ENCODE data around the gene RBMS3.

The RBMS3 gene

DNA sequence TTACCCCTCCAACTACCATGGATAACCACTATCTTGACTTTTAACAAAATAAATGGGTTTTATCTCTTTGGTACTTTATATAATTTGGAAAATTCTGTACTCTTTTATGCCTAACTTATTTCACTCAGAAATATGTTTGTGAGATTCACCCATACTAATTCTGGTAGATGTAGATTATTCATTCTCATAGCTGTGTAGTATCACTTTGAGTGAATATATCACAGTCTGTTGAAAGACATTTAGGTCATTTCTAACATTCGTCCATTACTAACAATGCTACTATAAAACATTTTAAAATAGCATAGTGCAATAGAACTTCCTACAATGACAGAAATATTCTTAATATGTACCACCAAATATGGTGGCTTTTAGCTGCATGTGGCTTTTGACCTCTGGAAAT lies 542.4 kb downstream of the RBMS3 start:
- Histone ChIP-seq H4K8ac (ENCODE audit: low read depth, low read length) (no peak overlapping the region), H2AFZ (ENCODE audit: insufficient read depth, low read length, poor library complexity) (no peak overlapping the region), H3K4me2 (ENCODE audit: low read length) (no peak overlapping the region), H3K27ac (ENCODE audit: low read depth, low read length) (no peak overlapping the region), H3K4me1 (ENCODE audit: control insufficient read depth in 1 of 2, insufficient read depth in 2 of 2, low read length in 2 of 2) (no peaks in the 10 kb centered on the region), H3K9ac (ENCODE audit: low read length) (no peak overlapping the region), H3K79me2 (ENCODE audit: control insufficient read depth, insufficient read depth, low read length, poor library complexity) (no peaks in the 10 kb centered on the region), H4K12ac (ENCODE audit: low read depth, low read length) (no peak overlapping the region), H3K4me3 (ENCODE audit: low read depth, low read length) (no peak overlapping the region), H2BK12ac (ENCODE audit: low read length) (no peak overlapping the region), H3K4ac (ENCODE audit: low read depth, low read length) (no peak overlapping the region), H3K27me3 (ENCODE audit: insufficient read depth, low read length) (no peaks in the 10 kb centered on the region), H3K14ac (ENCODE audit: low read length) (no peak overlapping the region), H2AK5ac (ENCODE audit: low read length) (no peak overlapping the region), H2BK120ac (ENCODE audit: insufficient read depth, low read length, poor library complexity) (no peak overlapping the region), H3K36me3 (ENCODE audit: control insufficient read depth in 1 of 2, insufficient read depth in 2 of 2, low read length in 2 of 2) (no peaks in the 10 kb centered on the region), H3K23ac (ENCODE audit: low read length) (no peak overlapping the region), H3K79me1 (ENCODE audit: low read length) (no peaks in the 10 kb centered on the region), H4K91ac (ENCODE audit: low read depth, low read length) (no peak overlapping the region), H3K18ac (ENCODE audit: low read length) (no peak overlapping the region), H2BK5ac (ENCODE audit: low read depth, low read length, poor library complexity) (no peak overlapping the region), H3K9me3 (ENCODE audit: insufficient read depth, low read depth, low read length) (no peaks in the 10 kb centered on the region)
- no CpG with 5 or more reads among the region's 1 CpG for WGBS (ENCODE audit: extremely low coverage, insufficient coverage, insufficient read length)
- DNase-seq = no peak

DNA sequence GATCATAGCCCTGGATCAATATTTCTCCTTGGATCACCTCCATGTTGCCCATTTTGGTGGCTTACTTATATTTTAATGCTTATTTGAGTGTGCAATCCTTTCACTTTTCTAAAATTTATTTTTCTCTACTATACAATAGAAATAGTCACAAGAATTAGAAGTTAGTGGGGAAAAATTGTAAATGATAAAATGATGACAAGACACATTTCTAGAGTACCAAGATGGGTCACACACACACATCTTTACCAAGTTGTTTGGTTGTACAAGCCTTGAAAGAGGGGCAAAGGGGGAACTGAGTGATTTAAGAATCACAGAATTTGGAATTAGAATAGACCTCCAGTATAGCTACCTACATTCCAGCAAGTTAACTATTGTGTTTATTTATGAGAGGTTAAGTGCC lies 545.8 kb downstream of the RBMS3 start:
- H2AFZ ChIP-seq (ENCODE audit: insufficient read depth, low read length, poor library complexity) = no peak overlapping the region

DNA sequence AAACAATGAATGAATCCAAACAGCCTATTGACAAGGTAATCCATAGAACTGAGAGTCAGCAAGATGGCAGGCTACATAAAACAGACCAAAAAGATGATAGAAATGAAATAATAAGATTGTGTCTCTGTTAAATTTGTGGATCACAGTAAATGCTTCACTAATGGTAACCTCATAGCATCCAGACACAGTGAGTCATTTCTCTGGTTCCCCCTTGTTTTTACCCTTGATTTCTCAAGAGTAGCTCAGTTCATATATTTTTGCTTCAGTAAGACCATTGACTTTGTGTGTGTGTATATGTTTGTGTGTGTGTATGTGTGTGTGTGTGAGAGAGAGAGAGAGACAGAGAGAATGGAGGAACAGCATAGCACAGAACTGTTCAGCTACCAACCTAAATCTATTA lies 546.9 kb downstream of the RBMS3 start:
- Histone ChIP-seq H3K9me3 (ENCODE audit: insufficient read depth, low read depth, low read length) (no peaks in the 10 kb centered on the region), H3K23ac (ENCODE audit: low read length) (no peak overlapping the region), H4K91ac (ENCODE audit: low read depth, low read length) (no peak overlapping the region), H2BK120ac (ENCODE audit: insufficient read depth, low read length, poor library complexity) (no peak overlapping the region), H3K79me1 (ENCODE audit: low read length) (no peaks in the 10 kb centered on the region), H3K14ac (ENCODE audit: low read length) (no peak overlapping the region), H4K12ac (ENCODE audit: low read depth, low read length) (no peak overlapping the region), H3K4ac (ENCODE audit: low read depth, low read length) (no peak overlapping the region), H2BK5ac (ENCODE audit: low read depth, low read length, poor library complexity) (no peak overlapping the region), H2AK5ac (ENCODE audit: low read length) (no peak overlapping the region), H3K9ac (ENCODE audit: low read length) (no peak overlapping the region), H2BK12ac (ENCODE audit: low read length) (no peak overlapping the region), H4K8ac (ENCODE audit: low read depth, low read length) (no peak overlapping the region), H3K4me2 (ENCODE audit: low read length) (no peak overlapping the region), H3K27me3 (ENCODE audit: insufficient read depth, low read length) (no peaks in the 10 kb centered on the region), H3K27ac (ENCODE audit: low read depth, low read length) (no peak overlapping the region), H2AFZ (ENCODE audit: insufficient read depth, low read length, poor library complexity) (no peak overlapping the region), H3K4me3 (ENCODE audit: low read depth, low read length) (no peak overlapping the region), H3K18ac (ENCODE audit: low read length) (no peak overlapping the region), H3K36me3 (ENCODE audit: control insufficient read depth in 1 of 2, insufficient read depth in 2 of 2, low read length in 2 of 2) (no peaks in the 10 kb centered on the region), H3K79me2 (ENCODE audit: control insufficient read depth, insufficient read depth, low read length, poor library complexity) (no peaks in the 10 kb centered on the region), H3K4me1 (ENCODE audit: control insufficient read depth in 1 of 2, insufficient read depth in 2 of 2, low read length in 2 of 2) (no peaks in the 10 kb centered on the region)
- no peak for DNase-seq

More for the DNA sequence above, 545.8 kb downstream of the RBMS3 start:
- no peak overlapping the region for H2BK5ac ChIP-seq (ENCODE audit: low read depth, low read length, poor library complexity)
- H2BK120ac ChIP-seq (ENCODE audit: insufficient read depth, low read length, poor library complexity) = no peak overlapping the region
- no peak overlapping the region for H4K12ac ChIP-seq (ENCODE audit: low read depth, low read length)
- H3K4me2 ChIP-seq (ENCODE audit: low read length) = no peak overlapping the region
- H3K27ac ChIP-seq (ENCODE audit: low read depth, low read length) = no peak overlapping the region
- no peak overlapping the region for H2AK5ac ChIP-seq (ENCODE audit: low read length)
- no peak overlapping the region for H3K18ac ChIP-seq (ENCODE audit: low read length)
- no peak overlapping the region for H4K8ac ChIP-seq (ENCODE audit: low read depth, low read length)
- H3K9ac ChIP-seq (ENCODE audit: low read length) = no peak overlapping the region
- no peaks in the 10 kb centered on the region for H3K79me1 ChIP-seq (ENCODE audit: low read length)
- no peaks in the 10 kb centered on the region for H3K4me1 ChIP-seq (ENCODE audit: control insufficient read depth in 1 of 2, insufficient read depth in 2 of 2, low read length in 2 of 2)
- no peaks in the 10 kb centered on the region for H3K79me2 ChIP-seq (ENCODE audit: control insufficient read depth, insufficient read depth, low read length, poor library complexity)
- no peaks in the 10 kb centered on the region for H3K27me3 ChIP-seq (ENCODE audit: insufficient read depth, low read length)
- H2BK12ac ChIP-seq (ENCODE audit: low read length) = no peak overlapping the region
- H3K36me3 ChIP-seq (ENCODE audit: control insufficient read depth in 1 of 2, insufficient read depth in 2 of 2, low read length in 2 of 2) = no peaks in the 10 kb centered on the region
- no peak overlapping the region for H3K14ac ChIP-seq (ENCODE audit: low read length)
- no peak overlapping the region for H3K23ac ChIP-seq (ENCODE audit: low read length)
- no peak overlapping the region for H4K91ac ChIP-seq (ENCODE audit: low read depth, low read length)
- H3K9me3 ChIP-seq (ENCODE audit: insufficient read depth, low read depth, low read length) = no peaks in the 10 kb centered on the region
- no peak overlapping the region for H3K4ac ChIP-seq (ENCODE audit: low read depth, low read length)
- DNase-seq = no peak
- no peak overlapping the region for H3K4me3 ChIP-seq (ENCODE audit: low read depth, low read length)

GRCh38 chr3:29829340-29829739 lies 548.5 kb downstream of the RBMS3 start:
- Histone ChIP-seq H3K23ac (ENCODE audit: low read length) (no peak overlapping the region), H2AFZ (ENCODE audit: insufficient read depth, low read length, poor library complexity) (no peak overlapping the region), H3K79me1 (ENCODE audit: low read length) (no peaks in the 10 kb centered on the region), H2BK120ac (ENCODE audit: insufficient read depth, low read length, poor library complexity) (no peak overlapping the region), H3K27me3 (ENCODE audit: insufficient read depth, low read length) (no peaks in the 10 kb centered on the region), H2BK5ac (ENCODE audit: low read depth, low read length, poor library complexity) (no peak overlapping the region), H3K14ac (ENCODE audit: low read length) (no peak overlapping the region), H2AK5ac (ENCODE audit: low read length) (no peak overlapping the region), H2BK12ac (ENCODE audit: low read length) (no peak overlapping the region), H3K18ac (ENCODE audit: low read length) (no peak overlapping the region), H3K4me1 (ENCODE audit: control insufficient read depth in 1 of 2, insufficient read depth in 2 of 2, low read length in 2 of 2) (no peaks in the 10 kb centered on the region), H4K12ac (ENCODE audit: low read depth, low read length) (no peak overlapping the region), H3K36me3 (ENCODE audit: control insufficient read depth in 1 of 2, insufficient read depth in 2 of 2, low read length in 2 of 2) (no peaks in the 10 kb centered on the region), H3K4me3 (ENCODE audit: low read depth, low read length) (no peak overlapping the region), H3K27ac (ENCODE audit: low read depth, low read length) (no peak overlapping the region), H3K4me2 (ENCODE audit: low read length) (no peak overlapping the region), H3K79me2 (ENCODE audit: control insufficient read depth, insufficient read depth, low read length, poor library complexity) (no peaks in the 10 kb centered on the region), H3K4ac (ENCODE audit: low read depth, low read length) (no peak overlapping the region), H3K9me3 (ENCODE audit: insufficient read depth, low read depth, low read length) (no peaks in the 10 kb centered on the region), H4K8ac (ENCODE audit: low read depth, low read length) (no peak overlapping the region), H4K91ac (ENCODE audit: low read depth, low read length) (no peak overlapping the region), H3K9ac (ENCODE audit: low read length) (no peak overlapping the region)
- peak in 1 of 2 donors; percentile 50 for DNase-seq
- WGBS (ENCODE audit: extremely low coverage, insufficient coverage, insufficient read length) = 100% methylated on average over 2 of the region's 3 CpGs

GRCh38 chr3:29850641-29851040 lies 569.8 kb downstream of the RBMS3 start:
- Histone ChIP-seq H3K4me2 (ENCODE audit: low read length) (no peak overlapping the region), H2AK5ac (ENCODE audit: low read length) (no peak overlapping the region), H3K4me3 (ENCODE audit: low read depth, low read length) (no peak overlapping the region), H4K8ac (ENCODE audit: low read depth, low read length) (no peak overlapping the region), H4K12ac (ENCODE audit: low read depth, low read length) (no peak overlapping the region), H2BK12ac (ENCODE audit: low read length) (no peak overlapping the region), H3K14ac (ENCODE audit: low read length) (no peak overlapping the region), H3K23ac (ENCODE audit: low read length) (no peak overlapping the region), H3K79me2 (ENCODE audit: control insufficient read depth, insufficient read depth, low read length, poor library complexity) (no peaks in the 10 kb centered on the region), H3K27me3 (ENCODE audit: insufficient read depth, low read length) (no peaks in the 10 kb centered on the region), H3K4ac (ENCODE audit: low read depth, low read length) (no peak overlapping the region), H3K9ac (ENCODE audit: low read length) (no peak overlapping the region), H2AFZ (ENCODE audit: insufficient read depth, low read length, poor library complexity) (no peak overlapping the region), H3K36me3 (ENCODE audit: control insufficient read depth in 1 of 2, insufficient read depth in 2 of 2, low read length in 2 of 2) (no peaks in the 10 kb centered on the region), H3K4me1 (ENCODE audit: control insufficient read depth in 1 of 2, insufficient read depth in 2 of 2, low read length in 2 of 2) (no peaks in the 10 kb centered on the region), H3K9me3 (ENCODE audit: insufficient read depth, low read depth, low read length) (no peaks in the 10 kb centered on the region), H4K91ac (ENCODE audit: low read depth, low read length) (no peak overlapping the region), H2BK120ac (ENCODE audit: insufficient read depth, low read length, poor library complexity) (no peak overlapping the region), H3K79me1 (ENCODE audit: low read length) (no peaks in the 10 kb centered on the region), H3K27ac (ENCODE audit: low read depth, low read length) (no peak overlapping the region), H3K18ac (ENCODE audit: low read length) (no peak overlapping the region), H2BK5ac (ENCODE audit: low read depth, low read length, poor library complexity) (no peak overlapping the region)
- no peak for DNase-seq
- WGBS (ENCODE audit: extremely low coverage, insufficient coverage, insufficient read length) = no CpG with 5 or more reads among the region's 2 CpGs
